HepG2 (cell line): Measurements from ENCODE around the gene DTD2. TPM values are rescaled to one million over a fixed set of nuclear protein-coding genes. Genes with fewer than 3 reads are reported as not detected.

Source experiments
- ATF7-NPFF ChIP-seq: sonication (generic); formaldehyde crosslinking; IDR thresholded peaks from 2 replicates; pipeline ENCODE4 v1.8.1; 2023; ENCODE audit warnings: mild to moderate bottlenecking, low read depth, missing genetic modification reagents, moderate library complexity
- BRCA1 ChIP-seq: sonication (generic); formaldehyde crosslinking; IDR thresholded peaks from 2 replicates; pipeline ENCODE4 v1.4.0; 2020; ENCODE audit warnings: missing genetic modification reagents
- TBL1XR1 ChIP-seq: fragments of 150-350 bp; IDR thresholded peaks from 2 replicates; pipeline ENCODE4 v1.6.1; 2014; ENCODE audit warnings: borderline replicate concordance, low read length; ENCODE audit not compliant: partially characterized antibody
- TOPORS ChIP-seq: sonication (generic); formaldehyde crosslinking; IDR thresholded peaks from 2 replicates; pipeline ENCODE4 v1.8.0; 2023; ENCODE audit warnings: mild to moderate bottlenecking, missing genetic modification reagents
- ZKSCAN5 ChIP-seq: sonication (generic); formaldehyde crosslinking; IDR thresholded peaks from 2 replicates; pipeline ENCODE4 v1.5.1; 2020; ENCODE audit warnings: mild to moderate bottlenecking, missing genetic modification reagents
- ZNF143 ChIP-seq: sonication (generic); formaldehyde crosslinking; IDR thresholded peaks from 2 replicates; pipeline ENCODE4 v1.4.0; 2020; ENCODE audit warnings: missing genetic modification reagents
- ZNF292 ChIP-seq: sonication (generic); formaldehyde crosslinking; IDR thresholded peaks from 2 replicates; pipeline ENCODE4 v1.8.1; 2022; ENCODE audit warnings: mild to moderate bottlenecking, low read depth, missing genetic modification reagents, borderline replicate concordance
- ZNF468 ChIP-seq: sonication (generic); formaldehyde crosslinking; IDR thresholded peaks from 2 replicates; pipeline ENCODE4 v1.8.0; 2022; ENCODE audit warnings: mild to moderate bottlenecking, moderate library complexity, missing genetic modification reagents
- ZNF556 ChIP-seq: sonication (generic); formaldehyde crosslinking; IDR thresholded peaks from 2 replicates; pipeline ENCODE4 v1.4.0; 2020; ENCODE audit warnings: mild to moderate bottlenecking, missing genetic modification reagents, borderline replicate concordance
- ZNF563 ChIP-seq: sonication (generic); formaldehyde crosslinking; IDR thresholded peaks from 2 replicates; pipeline ENCODE4 v1.8.0; 2022; ENCODE audit warnings: mild to moderate bottlenecking, moderate library complexity, missing genetic modification reagents
- ZNF687 ChIP-seq: sonication (generic); formaldehyde crosslinking; IDR thresholded peaks from 2 replicates; pipeline ENCODE4 v1.5.1; 2020; ENCODE audit warnings: mild to moderate bottlenecking, missing genetic modification reagents, moderate library complexity
- polyA plus RNA-seq, 8 experiments: library from polyadenylated mRNA; depleted of rRNA in 3 of 8; stranded (reverse) in 7 of 8; unstranded in 1 of 8; fragments of >200 nt; fragmentation: Illumina TruSeq in 4 of 8; extraction: Trizol in 4 of 8; gene quantifications; 2 replicates each; pipeline versions ENCODE4 v1.2.1 to v1.2.3, GENCODE V29; 2011 to 2016; ENCODE audit warnings: low read depth in 4 of 8, missing spikeins in 1 of 8, mixed read lengths in 1 of 8; ENCODE audit not compliant: insufficient read depth in 1 of 8
- total RNA-seq, 5 experiments: library from RNA; depleted of rRNA; stranded (reverse); fragments of >200 nt; fragmentation: Illumina TruSeq; extraction: Trizol; gene quantifications; 2 replicates each; pipeline ENCODE4 v1.2.3, GENCODE V29; 2016; ENCODE audit warnings: low read depth in 1 of 5
- TF ChIP-seq, protein P1 (sequence below): sonication (generic); formaldehyde crosslinking; conservative IDR thresholded peaks from 2 replicates; pipeline ENCODE4 v1.4.0; 2020; ENCODE audit warnings: missing genetic modification reagents
- TF ChIP-seq, protein P2 (sequence below), 2 experiments: sonication (generic) in 1 of 2; formaldehyde crosslinking in 1 of 2; IDR thresholded peaks; 2 replicates each; pipeline versions ENCODE4 v1.4.0 to v1.6.1; 2016 to 2020; ENCODE audit warnings: borderline replicate concordance in 1 of 2, low read depth in 1 of 2, mild to moderate bottlenecking in 1 of 2, missing genetic modification reagents in 1 of 2

Gene DTD2
- total and polyA plus RNA-seq, 2 of the 13 experiments (the other 11 are each of a cell fraction or from before 2014, with no cell fraction given): 22.3 to 49.8 TPM

- TF ChIP-seq ZNF687: no peak
- no peak for TF ChIP-seq ZNF563 (CRISPR knock-in tag)
- peak; percentile 94 for TF ChIP-seq ZNF292
- no peak for TF ChIP-seq BRCA1 (CRISPR knock-in tag)
- no peak for TF ChIP-seq ATF7-NPFF (CRISPR knock-in tag)
- TF ChIP-seq ZNF556: no peak
- TF ChIP-seq TBL1XR1: peak; percentile 94
- no peak for TF ChIP-seq ZKSCAN5 (CRISPR knock-in tag)
- TF ChIP-seq, protein P1, sequence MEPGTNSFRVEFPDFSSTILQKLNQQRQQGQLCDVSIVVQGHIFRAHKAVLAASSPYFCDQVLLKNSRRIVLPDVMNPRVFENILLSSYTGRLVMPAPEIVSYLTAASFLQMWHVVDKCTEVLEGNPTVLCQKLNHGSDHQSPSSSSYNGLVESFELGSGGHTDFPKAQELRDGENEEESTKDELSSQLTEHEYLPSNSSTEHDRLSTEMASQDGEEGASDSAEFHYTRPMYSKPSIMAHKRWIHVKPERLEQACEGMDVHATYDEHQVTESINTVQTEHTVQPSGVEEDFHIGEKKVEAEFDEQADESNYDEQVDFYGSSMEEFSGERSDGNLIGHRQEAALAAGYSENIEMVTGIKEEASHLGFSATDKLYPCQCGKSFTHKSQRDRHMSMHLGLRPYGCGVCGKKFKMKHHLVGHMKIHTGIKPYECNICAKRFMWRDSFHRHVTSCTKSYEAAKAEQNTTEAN (CRISPR knock-in tag): peak; percentile 60; the same call in 1 of the 2 replicates
- TF ChIP-seq ZNF468 (CRISPR knock-in tag): no peak
- TF ChIP-seq, protein P2, sequence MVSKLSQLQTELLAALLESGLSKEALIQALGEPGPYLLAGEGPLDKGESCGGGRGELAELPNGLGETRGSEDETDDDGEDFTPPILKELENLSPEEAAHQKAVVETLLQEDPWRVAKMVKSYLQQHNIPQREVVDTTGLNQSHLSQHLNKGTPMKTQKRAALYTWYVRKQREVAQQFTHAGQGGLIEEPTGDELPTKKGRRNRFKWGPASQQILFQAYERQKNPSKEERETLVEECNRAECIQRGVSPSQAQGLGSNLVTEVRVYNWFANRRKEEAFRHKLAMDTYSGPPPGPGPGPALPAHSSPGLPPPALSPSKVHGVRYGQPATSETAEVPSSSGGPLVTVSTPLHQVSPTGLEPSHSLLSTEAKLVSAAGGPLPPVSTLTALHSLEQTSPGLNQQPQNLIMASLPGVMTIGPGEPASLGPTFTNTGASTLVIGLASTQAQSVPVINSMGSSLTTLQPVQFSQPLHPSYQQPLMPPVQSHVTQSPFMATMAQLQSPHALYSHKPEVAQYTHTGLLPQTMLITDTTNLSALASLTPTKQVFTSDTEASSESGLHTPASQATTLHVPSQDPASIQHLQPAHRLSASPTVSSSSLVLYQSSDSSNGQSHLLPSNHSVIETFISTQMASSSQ (IDR thresholded peaks at IDR 0.05; ENCODE audit: low read depth): no peak; the same call in 1 of the 2 replicates
- TF ChIP-seq, protein P2 (CRISPR knock-in tag; IDR thresholded peaks at IDR 0.05; ENCODE audit: borderline replicate concordance): no peak
- TF ChIP-seq TOPORS (CRISPR knock-in tag): 0 out of 2 replicates have a peak, but pooled peaks have one; percentile 41
- TF ChIP-seq ZNF143 (CRISPR knock-in tag): no peak
Observed at GRCh38 chr14:31457665-31458659, 656 bp upstream of the DTD2 start (continued).
